Kidney tubule cell (primary cell): Measurements from ENCODE around the gene FECH.
"Not testable (repeated sequence)": the region's sequence is repeated elsewhere in the genome, so short reads cannot be mapped to it uniquely, and the experiment has no call there.

ENCODE experiments used
- DNase-seq: peaks from one replicate; pipeline ENCODE4 v3.0.0-alpha.2; 2018; ENCODE audit warnings: low spot score

Gene FECH

GRCh38 chr18:57586251-57587049 is at the start of gene FECH:
Gene FECH (minus strand): TSS chr18:57586702. CDS start chr18:57586620, 82 bp downstream.
- DNase-seq: peak; percentile 75

- DNase-seq: no peak
Measured at GRCh38 chr18:57635003-57635822, 48.7 kb upstream of the FECH start.

- no peak for DNase-seq
Measured at GRCh38 chr18:57631697-57632096, 45.2 kb upstream of the FECH start.

- peak; percentile 50 for DNase-seq
Measured at GRCh38 chr18:57630754-57631595, 44.5 kb upstream of the FECH start.

GRCh38 chr18:57630002-57630753 is 43.7 kb upstream of the FECH start:
- DNase-seq: peak; percentile 96

GRCh38 chr18:57629422-57629821 is 42.9 kb upstream of the FECH start:
- no peak for DNase-seq

GRCh38 chr18:57627488-57627887 is 41.0 kb upstream of the FECH start:
- peak; percentile 64 for DNase-seq

GRCh38 chr18:57624988-57625387 is 38.5 kb upstream of the FECH start:
- DNase-seq: peak; percentile 77

GRCh38 chr18:57621246-57621604 is 34.7 kb upstream of the FECH start:
- DNase-seq: peak; percentile 13

- peak; percentile 86 for DNase-seq
Measured at GRCh38 chr18:57619876-57620275, 33.4 kb upstream of the FECH start.

- DNase-seq: no peak
Measured at GRCh38 chr18:57618910-57619309, 32.4 kb upstream of the FECH start.

- DNase-seq: no peak
Measured at GRCh38 chr18:57603871-57604270, 17.4 kb upstream of the FECH start.

GRCh38 chr18:57595347-57595746 is 8.8 kb upstream of the FECH start:
- DNase-seq: no peak

- DNase-seq: not testable (repeated sequence)
Measured at GRCh38 chr18:57592716-57593115, 6.2 kb upstream of the FECH start.

GRCh38 chr18:57589161-57589560 is 2.7 kb upstream of the FECH start:
- DNase-seq: no peak

GRCh38 chr18:57587098-57587661 is 678 bp upstream of the FECH start:
- DNase-seq: no peak

- DNase-seq: no peak
Measured at GRCh38 chr18:57585855-57586250, 649 bp downstream of the FECH start.

GRCh38 chr18:57585421-57585820 is 1.1 kb downstream of the FECH start:
- peak; percentile 52 for DNase-seq

- no peak for DNase-seq
Measured at GRCh38 chr18:57584444-57584843, 2.1 kb downstream of the FECH start.

GRCh38 chr18:57583297-57583835 is 3.1 kb downstream of the FECH start:
- DNase-seq: no peak
